Stomach smooth muscle (tissue), 2 donors: ENCODE data around the gene TMEM117.
"Not testable (repeated sequence)": the region's sequence is repeated elsewhere in the genome, so short reads cannot be mapped to it uniquely, and the experiment has no call there.

Experiments used
- H3K27ac ChIP-seq: one replicate; pipeline ENCODE4 v1.7.0; 2013; ENCODE audit warnings: mild to moderate bottlenecking, low read length, inconsistent platforms
- H3K27me3 ChIP-seq, 2 donors: one replicate each; pipeline ENCODE4 v1.7.0; 2013; ENCODE audit warnings: low read length in 2 of 2; ENCODE audit not compliant: insufficient read depth in 2 of 2, control insufficient read depth in 1 of 2
- H3K36me3 ChIP-seq, 2 donors: one replicate each; pipeline ENCODE4 v1.7.0; 2013; ENCODE audit warnings: low read length in 2 of 2; ENCODE audit not compliant: control insufficient read depth in 2 of 2, insufficient read depth in 2 of 2
- H3K4me1 ChIP-seq: one replicate; pipeline ENCODE4 v1.7.0; 2013; ENCODE audit warnings: low read length; ENCODE audit not compliant: control insufficient read depth, insufficient read depth
- H3K4me3 ChIP-seq, 2 donors: one replicate each; pipeline ENCODE4 v1.7.0; 2013; ENCODE audit warnings: low read length in 2 of 2
- H3K9ac ChIP-seq, 2 donors: one replicate each; pipeline ENCODE4 v1.7.0; 2013; ENCODE audit warnings: low read length in 2 of 2, mild to moderate bottlenecking in 1 of 2
- H3K9me3 ChIP-seq, 2 donors: one replicate each; pipeline ENCODE4 v1.7.0; 2013; ENCODE audit warnings: low read length in 2 of 2; ENCODE audit not compliant: control insufficient read depth in 2 of 2
- donor health status: healthy.
- donor health status: Pancreatic carcinoma.

Gene TMEM117

DNA sequence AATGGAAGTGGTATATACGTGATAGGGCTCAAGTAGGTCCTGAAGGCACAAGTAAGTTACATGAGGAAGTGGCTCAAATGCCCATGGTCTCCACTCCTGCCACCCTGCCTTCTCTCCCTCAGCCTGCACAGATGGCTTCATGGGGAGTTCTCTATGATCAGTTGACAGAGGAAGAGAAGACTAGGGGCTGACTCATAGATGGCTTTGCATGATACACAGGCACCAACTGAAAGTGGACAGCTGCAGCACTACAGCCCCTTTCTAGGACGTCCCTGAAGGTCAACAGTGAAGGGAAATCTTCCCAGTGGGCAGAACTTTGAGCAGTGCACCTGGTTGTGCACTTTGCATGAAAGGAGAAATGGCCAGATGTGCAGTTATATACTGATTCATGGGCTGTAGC is 208.6 kb downstream of the TMEM117 start:
- not testable (repeated sequence) for H3K27ac ChIP-seq, H3K9me3 ChIP-seq, H3K9ac ChIP-seq, H3K4me3 ChIP-seq, H3K27me3 ChIP-seq, H3K36me3 ChIP-seq, H3K4me1 ChIP-seq

DNA sequence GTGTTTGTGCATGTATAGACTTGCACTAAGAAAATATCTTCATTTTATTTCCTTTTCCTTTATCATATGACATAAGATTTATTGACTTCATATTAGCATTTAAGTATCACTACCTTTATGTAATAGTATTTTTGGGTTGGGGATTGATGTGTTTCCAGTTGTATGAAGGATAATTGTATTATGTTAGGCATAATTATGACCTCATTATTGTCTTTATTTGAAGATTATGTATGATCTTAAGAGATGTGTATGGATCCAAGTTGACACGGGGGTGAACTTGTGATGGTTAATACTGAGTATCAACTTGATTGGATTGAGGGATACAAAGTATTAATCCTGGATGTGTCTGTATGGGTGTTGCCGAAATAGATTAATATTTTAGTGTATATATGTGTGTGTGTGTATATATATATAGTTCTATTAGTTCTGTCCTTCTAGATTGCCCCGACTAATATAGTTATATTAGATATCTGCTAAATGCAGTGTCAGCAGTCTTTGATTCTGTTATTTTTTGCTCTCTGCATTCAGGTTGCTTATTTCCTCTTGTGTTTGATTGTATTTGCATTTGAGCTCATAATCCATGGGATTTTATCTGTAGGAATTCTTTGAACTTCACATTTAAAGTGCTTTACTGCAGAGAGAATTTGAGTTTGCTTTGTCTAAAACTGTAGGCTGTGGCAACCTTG is 211.0 kb downstream of the TMEM117 start:
- Histone ChIP-seq H3K27ac (no peak overlapping the region), H3K27me3 (no peaks in the 10 kb centered on the region), H3K9ac (no peak overlapping the region), H3K4me1 (no peaks in the 10 kb centered on the region), H3K36me3 (no peaks in the 10 kb centered on the region), H3K4me3 (no peak overlapping the region), H3K9me3 (no peaks in the 10 kb centered on the region)

DNA sequence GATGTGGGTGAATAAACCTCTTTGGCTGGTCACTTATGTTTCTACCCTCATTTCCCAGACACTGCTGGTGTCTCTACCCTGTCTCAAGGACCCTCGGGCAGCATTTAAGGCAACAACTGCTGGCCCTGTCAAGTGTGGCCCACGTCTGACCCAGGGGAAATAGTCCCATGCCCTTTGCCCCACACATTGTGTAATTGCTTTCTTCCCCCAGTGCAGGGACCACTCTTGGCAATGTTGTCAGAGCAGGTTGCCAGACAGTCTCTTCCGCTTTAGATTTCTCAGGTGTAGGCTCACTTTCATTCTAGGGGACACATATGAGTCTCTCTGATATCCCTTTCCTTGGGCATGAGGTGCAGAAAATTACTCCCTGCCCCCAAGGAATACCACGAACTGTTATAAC is 216.7 kb downstream of the TMEM117 start:
- Histone ChIP-seq H3K4me3 (no peak overlapping the region), H3K9ac (no peak overlapping the region), H3K27me3 (no peaks in the 10 kb centered on the region)

DNA sequence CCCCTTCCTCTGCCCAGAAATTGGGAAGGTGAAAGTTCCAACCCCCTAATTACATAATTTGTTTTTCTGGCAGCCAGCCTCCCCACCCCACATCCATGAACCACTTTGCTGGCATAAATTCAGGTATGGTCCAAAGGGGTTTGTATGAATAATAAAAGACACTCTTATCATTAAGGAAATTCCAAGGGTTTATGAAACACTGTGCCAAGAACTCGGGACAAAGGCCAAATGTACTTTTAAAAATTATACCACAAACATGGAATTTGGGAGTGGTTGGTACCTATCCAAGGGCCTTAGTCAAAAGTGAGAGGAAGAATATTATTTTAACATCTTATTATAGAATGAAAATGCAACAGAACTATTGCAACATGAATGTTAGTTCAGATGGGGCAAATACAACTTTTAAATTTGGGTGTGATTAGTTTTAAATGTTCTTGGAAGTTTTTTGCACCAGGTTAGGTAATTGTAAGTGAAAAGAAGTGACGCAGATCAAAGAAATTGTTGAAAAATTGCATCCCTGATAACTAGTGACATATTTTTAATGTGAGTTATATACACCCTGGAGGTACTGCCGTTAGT is 217.8 kb downstream of the TMEM117 start:
- H3K9me3 ChIP-seq: no peaks in the 10 kb centered on the region
- H3K4me1 ChIP-seq: no peaks in the 10 kb centered on the region
- H3K36me3 ChIP-seq: no peaks in the 10 kb centered on the region
- no peak overlapping the region for H3K4me3 ChIP-seq
- no peak overlapping the region for H3K9ac ChIP-seq
- no peaks in the 10 kb centered on the region for H3K27me3 ChIP-seq
- no peak overlapping the region for H3K27ac ChIP-seq

More for the DNA sequence above, 216.7 kb downstream of the TMEM117 start:
- no peak overlapping the region for H3K27ac ChIP-seq
- H3K9me3 ChIP-seq: no peaks in the 10 kb centered on the region
- no peaks in the 10 kb centered on the region for H3K4me1 ChIP-seq
- H3K36me3 ChIP-seq: no peaks in the 10 kb centered on the region

DNA sequence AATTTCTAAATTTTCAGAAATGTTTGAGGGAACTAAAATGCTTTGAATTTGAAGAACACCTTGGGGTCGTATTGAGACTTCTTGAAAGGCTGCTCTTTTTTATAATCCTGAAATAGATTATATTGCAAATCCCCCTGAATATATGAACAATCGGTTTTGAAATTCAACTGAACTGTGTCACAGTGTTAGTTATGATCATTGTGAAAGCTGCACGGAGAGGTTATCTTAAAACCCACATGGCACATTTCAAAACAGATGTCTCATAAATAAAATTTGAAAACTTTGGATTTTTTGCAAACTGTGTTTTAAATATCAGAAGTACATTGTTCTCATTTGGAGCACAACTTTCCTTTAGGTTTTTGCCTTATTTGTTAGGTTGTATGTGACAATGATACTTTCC is 218.4 kb downstream of the TMEM117 start:
- Histone ChIP-seq H3K36me3 (no peaks in the 10 kb centered on the region), H3K9me3 (no peaks in the 10 kb centered on the region), H3K27ac (no peak overlapping the region)

DNA sequence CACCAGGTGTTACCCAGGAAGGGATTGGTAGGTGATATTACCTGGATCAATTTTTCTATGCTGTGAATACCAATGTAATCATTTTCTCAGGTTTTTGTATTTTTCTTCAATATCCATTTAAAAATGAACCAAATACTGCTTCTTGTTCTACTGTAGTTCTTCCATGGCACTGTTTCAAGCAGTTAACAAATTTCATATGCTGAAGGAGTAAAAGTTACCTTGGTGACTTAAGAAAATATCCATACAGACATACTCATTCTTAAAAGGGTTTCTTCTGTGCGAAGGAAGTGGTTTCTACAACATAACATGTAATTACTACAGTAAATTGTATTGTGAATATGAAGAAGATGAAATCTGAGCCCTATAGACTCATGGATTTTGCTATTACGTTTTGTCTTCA is 222.5 kb downstream of the TMEM117 start:
- no peak overlapping the region for H3K9ac ChIP-seq
- H3K36me3 ChIP-seq: no peaks in the 10 kb centered on the region
- no peak overlapping the region for H3K4me3 ChIP-seq

More for the DNA sequence above, 218.4 kb downstream of the TMEM117 start:
- no peak overlapping the region for H3K4me3 ChIP-seq
- no peaks in the 10 kb centered on the region for H3K4me1 ChIP-seq
- no peaks in the 10 kb centered on the region for H3K27me3 ChIP-seq
- no peak overlapping the region for H3K9ac ChIP-seq

DNA sequence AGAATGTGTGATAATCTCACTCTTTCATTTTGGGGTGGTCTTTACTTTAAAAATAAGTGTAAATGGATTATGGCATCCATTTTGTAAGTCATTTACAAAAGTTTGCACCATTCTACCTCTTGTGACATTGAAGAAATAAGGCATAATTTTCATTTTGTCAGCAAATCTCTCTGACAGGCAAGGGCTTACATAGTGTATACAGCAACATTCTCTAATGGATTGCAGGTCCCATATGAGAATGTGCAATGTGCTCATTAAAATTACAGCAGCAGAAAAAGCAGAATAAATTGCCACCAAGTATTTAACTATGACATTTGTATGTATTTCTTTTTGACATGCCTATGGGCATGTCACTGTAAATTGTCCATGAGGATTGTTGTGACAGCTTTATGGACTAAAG is 223.6 kb downstream of the TMEM117 start:
- Histone ChIP-seq H3K36me3 (no peaks in the 10 kb centered on the region), H3K9ac (no peak overlapping the region), H3K27ac (no peak overlapping the region), H3K4me1 (no peaks in the 10 kb centered on the region), H3K27me3 (no peaks in the 10 kb centered on the region), H3K4me3 (no peak overlapping the region), H3K9me3 (no peaks in the 10 kb centered on the region)

More for the DNA sequence above, 222.5 kb downstream of the TMEM117 start:
- Histone ChIP-seq H3K27me3 (no peaks in the 10 kb centered on the region), H3K4me1 (no peaks in the 10 kb centered on the region), H3K9me3 (no peaks in the 10 kb centered on the region), H3K27ac (no peak overlapping the region)

DNA sequence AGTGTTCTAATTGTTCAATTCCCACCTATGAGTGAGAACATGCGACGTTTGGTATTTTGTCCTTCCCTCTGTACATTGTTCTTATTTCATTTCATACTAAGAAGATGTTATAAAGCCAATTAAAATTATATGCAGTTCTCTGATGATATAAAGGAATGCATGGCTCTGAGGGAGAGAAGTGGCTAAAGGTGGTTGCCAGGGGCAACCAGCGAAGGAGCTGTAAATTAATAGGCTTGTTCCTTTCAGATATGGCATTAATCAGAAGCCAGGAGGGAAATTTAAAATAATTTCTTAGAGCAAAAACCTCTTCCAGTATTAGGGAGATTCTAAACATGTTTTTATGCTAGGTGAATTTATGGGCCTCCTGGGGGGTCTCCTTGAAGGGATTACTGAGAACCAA is 227.8 kb downstream of the TMEM117 start:
- H3K9ac ChIP-seq: no peak overlapping the region
- no peaks in the 10 kb centered on the region for H3K4me1 ChIP-seq

DNA sequence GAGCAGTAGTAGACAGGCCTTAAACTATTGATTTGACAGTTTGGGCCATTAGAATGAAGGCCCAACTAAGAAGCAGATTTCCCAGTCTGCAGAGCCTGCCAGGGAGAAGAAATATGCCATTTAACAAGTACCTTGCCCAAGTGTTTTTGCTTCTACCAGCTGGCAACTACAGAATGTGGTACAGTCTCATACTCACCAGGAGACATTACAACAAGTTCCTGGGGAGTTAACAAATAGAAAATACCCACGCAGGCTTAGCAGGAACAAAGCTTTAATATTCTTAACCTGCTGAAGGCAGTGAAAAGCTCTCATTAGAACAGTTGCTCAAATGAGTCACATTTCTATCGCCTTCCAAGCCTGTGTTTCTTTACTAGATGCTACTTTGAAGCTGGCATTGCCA is 241.0 kb downstream of the TMEM117 start:
- no peak overlapping the region for H3K27ac ChIP-seq

More for the DNA sequence above, 227.8 kb downstream of the TMEM117 start:
- H3K9me3 ChIP-seq: no peaks in the 10 kb centered on the region
- H3K36me3 ChIP-seq: no peaks in the 10 kb centered on the region
- H3K27me3 ChIP-seq: no peaks in the 10 kb centered on the region
- no peak overlapping the region for H3K27ac ChIP-seq
- no peak overlapping the region for H3K4me3 ChIP-seq

DNA sequence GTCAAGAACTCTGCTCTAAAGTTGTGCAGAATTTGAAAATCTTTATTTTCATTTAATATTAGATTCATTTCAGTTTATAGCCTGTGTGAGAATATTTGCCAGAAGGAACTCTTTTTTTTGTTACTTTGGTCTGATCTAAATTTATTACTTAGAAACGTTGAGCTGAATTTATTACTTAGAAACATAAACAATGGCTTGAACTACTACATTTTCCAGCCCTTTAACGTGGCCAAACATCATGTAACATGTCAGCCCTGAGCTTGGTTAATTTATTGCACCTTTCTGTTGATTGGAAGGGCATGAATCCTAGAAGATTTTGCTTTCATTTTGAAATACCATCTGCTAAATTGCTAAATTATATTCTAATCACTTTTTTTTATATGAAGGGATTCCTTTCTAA is 241.4 kb downstream of the TMEM117 start:
- no peaks in the 10 kb centered on the region for H3K9me3 ChIP-seq
- no peaks in the 10 kb centered on the region for H3K4me1 ChIP-seq
- H3K36me3 ChIP-seq: no peaks in the 10 kb centered on the region
- no peak overlapping the region for H3K4me3 ChIP-seq
- H3K27me3 ChIP-seq: no peaks in the 10 kb centered on the region
- no peak overlapping the region for H3K9ac ChIP-seq
- no peak overlapping the region for H3K27ac ChIP-seq

More for the DNA sequence above, 241.0 kb downstream of the TMEM117 start:
- Histone ChIP-seq H3K4me1 (no peaks in the 10 kb centered on the region), H3K27me3 (no peaks in the 10 kb centered on the region), H3K9ac (no peak overlapping the region), H3K9me3 (no peaks in the 10 kb centered on the region), H3K36me3 (no peaks in the 10 kb centered on the region), H3K4me3 (no peak overlapping the region)

DNA sequence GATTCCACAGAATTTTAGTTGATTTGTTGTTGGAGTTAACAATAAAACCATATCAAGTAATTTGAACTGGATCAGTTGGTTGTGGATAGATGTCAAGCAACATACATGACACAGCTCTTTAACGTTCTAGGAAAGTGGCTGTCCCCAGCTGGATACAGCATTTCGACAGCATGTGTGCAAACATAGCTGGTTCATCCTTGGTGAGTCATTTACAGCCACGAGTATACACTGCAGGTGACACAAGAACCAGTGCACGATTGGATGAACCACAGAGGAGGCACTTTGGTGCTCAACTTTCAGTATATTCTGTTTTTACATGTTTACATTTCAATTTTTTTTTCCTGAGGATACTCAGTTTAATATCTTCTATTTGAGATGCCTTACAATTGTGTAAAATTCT is 242.4 kb downstream of the TMEM117 start:
- Histone ChIP-seq H3K9me3 (no peaks in the 10 kb centered on the region), H3K27me3 (no peaks in the 10 kb centered on the region), H3K9ac (no peak overlapping the region), H3K36me3 (no peaks in the 10 kb centered on the region), H3K4me3 (no peak overlapping the region), H3K4me1 (no peaks in the 10 kb centered on the region), H3K27ac (no peak overlapping the region)
